Prostate gland (tissue), 2 donors: Measurements from ENCODE around the gene PSMB3. TPM values are rescaled to one million over a fixed set of nuclear protein-coding genes. Genes with fewer than 3 reads are reported as not detected.

Experiments
- DNase-seq: peaks from one replicate; pipeline ENCODE4 v3.0.0-alpha.2; 2019; ENCODE audit warnings: low spot score
- H3K27ac ChIP-seq, 2 donors: fragments of 200-600 bp; sonication (generic); 2 replicates each; pipeline ENCODE4 v1.5.1; 2017 to 2019
- H3K27me3 ChIP-seq: fragments of 200-600 bp; sonication (generic); replicated peaks from 2 replicates; pipeline ENCODE4 v1.5.1; 2019; ENCODE audit not compliant: insufficient read depth
- H3K36me3 ChIP-seq, 2 donors: fragments of 200-600 bp; sonication (generic); 1 replicate in 1 of 2; 2 replicates in 1 of 2; pipeline versions ENCODE4 v1.5.1 to v1.8.1; 2017 to 2019
- H3K4me1 ChIP-seq: fragments of 200-600 bp; sonication (generic); replicated peaks from 2 replicates; pipeline ENCODE4 v1.5.1; 2019
- H3K4me3 ChIP-seq, 2 donors: fragments of 200-600 bp; sonication (generic); 2 replicates each; pipeline ENCODE4 v1.5.1; 2017 to 2019
- H3K9me3 ChIP-seq: fragments of 200-600 bp; sonication (generic); 2 replicates; pipeline ENCODE4 v1.5.1; 2017
- CTCF ChIP-seq, 4 experiments: fragments of 200-600 bp in 2 of 4; fragments of 450-650 bp in 2 of 4; sonication (generic) in 2 of 4; IDR thresholded peaks; 1 replicate in 3 of 4; 2 replicates in 1 of 4; pipeline ENCODE4 v1.5.1; 2016 to 2019; ENCODE audit warnings: antibody characterized with exemption in 4 of 4, mild to moderate bottlenecking in 2 of 4, moderate library complexity in 2 of 4
- POLR2A ChIP-seq: fragments of 450-650 bp; IDR thresholded peaks from one replicate; pipeline ENCODE4 v1.6.1; 2016; ENCODE audit warnings: antibody characterized with exemption, mild to moderate bottlenecking
- POLR2AphosphoS5 ChIP-seq: sonication (generic); formaldehyde crosslinking; IDR thresholded peaks from one replicate; pipeline ENCODE4 v1.6.1; 2017; ENCODE audit warnings: antibody characterized with exemption
- WGBS: methylation state at CpG from one replicate; pipeline ENCODE4 v1.1.5; 2018; 5-methylcytosine and 5-hydroxymethylcytosine counted together
- intact Hi-C: fragments of 100-400 bp; cut with DNase I; formaldehyde crosslinking; loops from one replicate; pipeline ENCODE4 v1.14.2; 2022
- total RNA-seq, 2 donors: library from RNA; depleted of rRNA; stranded (reverse); fragments of >200 nt; gene quantifications; one replicate each; pipeline ENCODE4 v1.1.0, GENCODE V29; 2016

The PSMB3 gene
- total RNA-seq, 2 donors from 2014 or later, result 116 to 192 TPM

- H3K36me3 ChIP-seq, result peaks cover 0 to 34% of the 10 kb centered on the region in 2 donors
- no peak overlapping the region for H3K27ac ChIP-seq
- H3K27me3 ChIP-seq, result no peaks in the 10 kb centered on the region
- H3K9me3 ChIP-seq, result no peaks in the 10 kb centered on the region
- DNase-seq, result no peak
- 91% methylated on average over 17 of the region's 18 CpGs for WGBS
- no peaks in the 10 kb centered on the region for H3K4me1 ChIP-seq
- H3K4me3 ChIP-seq, result no peak overlapping the region
- TF ChIP-seq POLR2A (no peak), POLR2AphosphoS5 (no peak), CTCF (IDR thresholded peaks at IDR 0.05) (no peak)
- intact Hi-C loops, result no loop called here
Observed at GRCh38 chr17:38716368-38717005, 36.1 kb upstream of the PSMB3 start.

GRCh38 chr17:38717139-38717745, 35.3 kb upstream of the PSMB3 start:
- H3K9me3 ChIP-seq, result no peaks in the 10 kb centered on the region
- TF ChIP-seq POLR2AphosphoS5, result no peak
- no peak for TF ChIP-seq POLR2A
- no peak for TF ChIP-seq CTCF (IDR thresholded peaks at IDR 0.05)
- H3K4me1 ChIP-seq, result no peaks in the 10 kb centered on the region
- no peak overlapping the region for H3K4me3 ChIP-seq
- peaks cover 0 to 34% of the 10 kb centered on the region in 2 donors for H3K36me3 ChIP-seq
- 73% methylated on average over 12 of the region's 12 CpGs for WGBS
- no peak for DNase-seq
- H3K27me3 ChIP-seq, result no peaks in the 10 kb centered on the region
- intact Hi-C loops, result no loop called here
- H3K27ac ChIP-seq, result no peak overlapping the region

GRCh38 chr17:38719289-38719942, 33.1 kb upstream of the PSMB3 start:
- Histone ChIP-seq H3K9me3 (no peaks in the 10 kb centered on the region), H3K36me3 (peaks cover 0 to 33% of the 10 kb centered on the region in 2 donors), H3K27me3 (no peaks in the 10 kb centered on the region), H3K4me1 (no peaks in the 10 kb centered on the region), H3K4me3 (no peak overlapping the region), H3K27ac (no peak overlapping the region)
- WGBS, result 83% methylated on average over 29 of the region's 29 CpGs
- no peak for DNase-seq
- TF ChIP-seq CTCF (IDR thresholded peaks at IDR 0.05), result no peak
- intact Hi-C loops, result no loop called here

- DNase-seq, result no peak
- H3K27me3 ChIP-seq, result no peaks in the 10 kb centered on the region
- no peak overlapping the region for H3K27ac ChIP-seq
- intact Hi-C loops, result no loop called here
- H3K9me3 ChIP-seq, result no peaks in the 10 kb centered on the region
- H3K4me3 ChIP-seq, result no peak overlapping the region
- H3K36me3 ChIP-seq, result peaks cover 0 to 38% of the 10 kb centered on the region in 2 donors
- no peaks in the 10 kb centered on the region for H3K4me1 ChIP-seq
- 66% methylated on average over 35 of the region's 39 CpGs for WGBS
- TF ChIP-seq POLR2A (no peak), POLR2AphosphoS5 (no peak), CTCF (IDR thresholded peaks at IDR 0.05) (no peak)
Observed at GRCh38 chr17:38719943-38720641, 32.4 kb upstream of the PSMB3 start.
